Panc1 (cell line): ENCODE results near the gene CAPN2.

Experiments used
- POLR2AphosphoS5 ChIP-seq: IDR thresholded peaks from 2 replicates; pipeline ENCODE4 v1.6.1; 2012; ENCODE audit warnings: mild to moderate bottlenecking, low read depth, low read length, moderate library complexity
- SIN3A ChIP-seq: IDR thresholded peaks from 2 replicates; pipeline ENCODE4 v1.6.1; 2012; ENCODE audit warnings: low read depth, mild to moderate bottlenecking, low read length, moderate library complexity, borderline replicate concordance; ENCODE audit not compliant: insufficient read depth
- TF ChIP-seq, protein P1 (sequence below): fragments of 450-650 bp; IDR thresholded peaks from 2 replicates; pipeline ENCODE4 v1.5.1; 2017; ENCODE audit warnings: mild to moderate bottlenecking
- TF ChIP-seq, protein P2 (sequence below), 2 experiments: IDR thresholded peaks; 2 replicates each; pipeline ENCODE4 v1.6.1; 2011 to 2012; ENCODE audit warnings: low read depth in 2 of 2, control low read depth in 1 of 2, low read length in 1 of 2, mild to moderate bottlenecking in 1 of 2, moderate library complexity in 1 of 2; ENCODE audit not compliant: insufficient read depth in 1 of 2

DNA sequence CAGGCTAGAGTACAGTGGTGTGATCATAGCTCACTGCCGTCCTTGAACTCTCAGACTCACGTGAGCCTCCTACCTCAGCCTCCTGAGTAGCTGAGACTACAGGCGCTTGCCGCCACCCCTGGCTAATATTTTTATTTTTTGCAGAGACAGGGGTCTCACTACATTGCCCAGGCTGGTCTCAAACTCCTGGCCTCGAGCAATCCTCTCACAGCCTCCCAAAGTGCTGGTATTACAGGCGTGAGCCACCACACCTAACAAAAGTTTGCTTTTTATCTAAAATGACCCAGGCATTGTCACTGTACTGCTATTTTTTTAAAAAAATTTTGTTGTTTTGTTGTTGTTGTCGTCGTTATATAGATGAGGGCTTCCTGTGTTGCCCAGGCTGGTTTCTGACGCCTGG is 46.4 kb downstream of the CAPN2 start:
- TF ChIP-seq, protein P1, sequence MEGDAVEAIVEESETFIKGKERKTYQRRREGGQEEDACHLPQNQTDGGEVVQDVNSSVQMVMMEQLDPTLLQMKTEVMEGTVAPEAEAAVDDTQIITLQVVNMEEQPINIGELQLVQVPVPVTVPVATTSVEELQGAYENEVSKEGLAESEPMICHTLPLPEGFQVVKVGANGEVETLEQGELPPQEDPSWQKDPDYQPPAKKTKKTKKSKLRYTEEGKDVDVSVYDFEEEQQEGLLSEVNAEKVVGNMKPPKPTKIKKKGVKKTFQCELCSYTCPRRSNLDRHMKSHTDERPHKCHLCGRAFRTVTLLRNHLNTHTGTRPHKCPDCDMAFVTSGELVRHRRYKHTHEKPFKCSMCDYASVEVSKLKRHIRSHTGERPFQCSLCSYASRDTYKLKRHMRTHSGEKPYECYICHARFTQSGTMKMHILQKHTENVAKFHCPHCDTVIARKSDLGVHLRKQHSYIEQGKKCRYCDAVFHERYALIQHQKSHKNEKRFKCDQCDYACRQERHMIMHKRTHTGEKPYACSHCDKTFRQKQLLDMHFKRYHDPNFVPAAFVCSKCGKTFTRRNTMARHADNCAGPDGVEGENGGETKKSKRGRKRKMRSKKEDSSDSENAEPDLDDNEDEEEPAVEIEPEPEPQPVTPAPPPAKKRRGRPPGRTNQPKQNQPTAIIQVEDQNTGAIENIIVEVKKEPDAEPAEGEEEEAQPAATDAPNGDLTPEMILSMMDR: no peak
- TF ChIP-seq, protein P2, sequence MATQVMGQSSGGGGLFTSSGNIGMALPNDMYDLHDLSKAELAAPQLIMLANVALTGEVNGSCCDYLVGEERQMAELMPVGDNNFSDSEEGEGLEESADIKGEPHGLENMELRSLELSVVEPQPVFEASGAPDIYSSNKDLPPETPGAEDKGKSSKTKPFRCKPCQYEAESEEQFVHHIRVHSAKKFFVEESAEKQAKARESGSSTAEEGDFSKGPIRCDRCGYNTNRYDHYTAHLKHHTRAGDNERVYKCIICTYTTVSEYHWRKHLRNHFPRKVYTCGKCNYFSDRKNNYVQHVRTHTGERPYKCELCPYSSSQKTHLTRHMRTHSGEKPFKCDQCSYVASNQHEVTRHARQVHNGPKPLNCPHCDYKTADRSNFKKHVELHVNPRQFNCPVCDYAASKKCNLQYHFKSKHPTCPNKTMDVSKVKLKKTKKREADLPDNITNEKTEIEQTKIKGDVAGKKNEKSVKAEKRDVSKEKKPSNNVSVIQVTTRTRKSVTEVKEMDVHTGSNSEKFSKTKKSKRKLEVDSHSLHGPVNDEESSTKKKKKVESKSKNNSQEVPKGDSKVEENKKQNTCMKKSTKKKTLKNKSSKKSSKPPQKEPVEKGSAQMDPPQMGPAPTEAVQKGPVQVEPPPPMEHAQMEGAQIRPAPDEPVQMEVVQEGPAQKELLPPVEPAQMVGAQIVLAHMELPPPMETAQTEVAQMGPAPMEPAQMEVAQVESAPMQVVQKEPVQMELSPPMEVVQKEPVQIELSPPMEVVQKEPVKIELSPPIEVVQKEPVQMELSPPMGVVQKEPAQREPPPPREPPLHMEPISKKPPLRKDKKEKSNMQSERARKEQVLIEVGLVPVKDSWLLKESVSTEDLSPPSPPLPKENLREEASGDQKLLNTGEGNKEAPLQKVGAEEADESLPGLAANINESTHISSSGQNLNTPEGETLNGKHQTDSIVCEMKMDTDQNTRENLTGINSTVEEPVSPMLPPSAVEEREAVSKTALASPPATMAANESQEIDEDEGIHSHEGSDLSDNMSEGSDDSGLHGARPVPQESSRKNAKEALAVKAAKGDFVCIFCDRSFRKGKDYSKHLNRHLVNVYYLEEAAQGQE (IDR thresholded peaks at IDR 0.05; ENCODE audit: insufficient read depth in 1 of 2, low read depth in 2 of 2, low read length in 1 of 2): no peak
- no peak for TF ChIP-seq POLR2AphosphoS5
- TF ChIP-seq SIN3A: no peak
